GM19193 (cell line): ENCODE data around the gene TRIM15.

Experiments used
- POLR2A ChIP-seq: IDR thresholded peaks from 4 replicates; pipeline ENCODE4 v1.6.1; 2011; ENCODE audit not compliant: insufficient read depth, insufficient read length; ENCODE audit errors: extremely low read depth

The TRIM15 gene

DNA sequence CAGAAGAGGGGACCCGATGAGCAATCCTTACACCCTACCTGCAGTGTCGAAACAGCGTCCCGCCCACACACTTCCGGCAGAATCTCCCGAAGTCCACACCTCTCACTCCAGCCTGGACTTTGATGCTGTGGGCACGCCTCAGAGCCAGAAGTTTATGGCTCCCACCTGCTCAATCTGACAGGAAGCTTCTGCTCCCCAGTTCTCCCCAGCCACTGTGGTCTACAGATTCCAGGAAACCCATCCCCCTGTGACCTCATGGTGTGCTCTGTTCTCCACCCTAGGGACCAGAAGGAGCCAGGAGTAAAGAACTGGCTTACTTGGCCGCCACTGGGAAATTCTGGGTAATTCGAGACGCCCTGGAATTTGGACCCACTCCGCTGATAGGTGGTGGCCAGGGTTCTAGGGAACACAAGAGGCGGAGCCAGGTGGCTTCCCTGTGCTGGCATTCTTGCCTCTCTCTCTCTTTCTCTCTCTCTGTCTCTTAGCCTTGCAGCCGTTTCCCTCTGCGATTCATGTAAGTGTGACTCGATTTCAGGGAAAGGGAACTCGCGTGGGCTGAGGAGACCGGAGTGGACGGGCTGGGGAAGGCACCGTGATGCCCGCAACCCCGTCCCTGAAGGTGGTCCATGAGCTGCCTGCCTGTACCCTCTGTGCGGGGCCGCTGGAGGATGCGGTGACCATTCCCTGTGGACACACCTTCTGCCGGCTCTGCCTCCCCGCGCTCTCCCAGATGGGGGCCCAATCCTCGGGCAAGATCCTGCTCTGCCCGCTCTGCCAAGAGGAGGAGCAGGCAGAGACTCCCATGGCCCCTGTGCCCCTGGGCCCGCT, at the start of gene TRIM15:
Gene TRIM15 (plus strand): TSS at position 457 of the 828 bp plus-strand sequence. CDS start 139 bp downstream, at position 596.
- no peak for TF ChIP-seq POLR2A

DNA sequence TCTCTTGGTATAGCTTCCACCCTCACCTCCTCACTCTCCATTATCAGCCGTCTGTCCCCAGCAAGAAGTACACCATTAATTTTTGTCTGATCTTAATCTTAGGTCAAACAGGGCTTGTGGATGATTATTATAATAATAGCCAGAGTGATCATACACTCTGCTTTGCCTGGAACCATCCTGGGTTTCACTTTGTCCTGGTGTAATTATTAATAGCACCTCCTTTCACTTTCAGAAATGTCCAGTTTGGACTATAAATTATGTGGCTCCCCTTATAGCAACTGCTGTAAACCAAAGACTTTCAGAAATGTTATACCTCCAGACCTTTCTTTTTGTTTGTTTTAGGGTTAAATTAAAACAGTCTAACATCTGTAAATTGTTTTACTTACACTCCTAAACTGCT, 49.5 kb upstream of the TRIM15 start:
- no peak for TF ChIP-seq POLR2A

GRCh38 chr6:30116724-30117123, 46.6 kb upstream of the TRIM15 start:
- no peak for TF ChIP-seq POLR2A

DNA sequence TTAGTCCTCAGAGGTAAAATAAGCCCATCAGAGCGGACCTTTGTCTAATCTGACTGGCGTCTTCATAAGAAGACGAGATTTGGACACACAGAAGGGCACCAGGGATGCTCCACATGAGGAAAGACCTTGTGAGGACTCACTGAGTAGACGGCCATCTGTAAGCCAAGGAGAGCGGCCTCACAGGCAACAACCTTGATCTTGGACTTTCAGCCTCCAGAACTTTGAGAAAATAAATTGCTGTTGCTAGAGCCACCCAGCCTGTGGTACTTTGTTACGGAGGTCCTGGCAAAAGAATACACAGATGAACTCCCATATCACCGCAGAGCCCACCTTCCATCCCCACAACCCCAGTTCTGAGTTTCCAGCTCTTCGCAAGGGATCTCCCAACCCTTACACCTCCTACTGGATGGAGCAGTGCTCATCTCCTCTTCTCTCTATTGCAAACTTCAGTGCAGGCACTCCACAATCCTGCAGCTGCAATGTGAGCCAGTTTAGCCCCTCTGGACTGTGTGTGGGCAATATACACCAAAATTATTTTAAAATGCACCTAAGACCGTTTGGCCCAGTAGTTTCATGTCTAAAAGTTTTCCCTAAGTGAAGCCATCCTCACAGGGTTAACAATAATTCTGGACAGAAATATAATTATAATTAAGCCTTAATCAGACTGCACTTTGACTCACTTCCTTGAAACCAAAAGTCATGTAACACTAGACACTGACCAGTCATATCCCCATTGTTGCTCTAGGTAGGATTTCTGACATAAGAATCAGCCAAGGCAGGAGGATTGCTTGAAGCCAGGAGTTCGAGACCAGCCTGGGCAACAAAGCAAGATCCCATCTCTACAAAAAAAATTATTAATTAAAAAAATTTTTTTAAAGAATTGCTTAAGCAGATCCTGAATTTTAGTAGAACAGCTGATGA, 41.6 kb upstream of the TRIM15 start:
- TF ChIP-seq POLR2A = no peak

GRCh38 chr6:30122515-30122914, 40.8 kb upstream of the TRIM15 start:
- TF ChIP-seq POLR2A = no peak

GRCh38 chr6:30127238-30128093, 35.9 kb upstream of the TRIM15 start:
- no peak for TF ChIP-seq POLR2A

GRCh38 chr6:30129265-30130178, 33.8 kb upstream of the TRIM15 start:
- TF ChIP-seq POLR2A = no peak

GRCh38 chr6:30130179-30130679, 33.1 kb upstream of the TRIM15 start:
- no peak for TF ChIP-seq POLR2A

DNA sequence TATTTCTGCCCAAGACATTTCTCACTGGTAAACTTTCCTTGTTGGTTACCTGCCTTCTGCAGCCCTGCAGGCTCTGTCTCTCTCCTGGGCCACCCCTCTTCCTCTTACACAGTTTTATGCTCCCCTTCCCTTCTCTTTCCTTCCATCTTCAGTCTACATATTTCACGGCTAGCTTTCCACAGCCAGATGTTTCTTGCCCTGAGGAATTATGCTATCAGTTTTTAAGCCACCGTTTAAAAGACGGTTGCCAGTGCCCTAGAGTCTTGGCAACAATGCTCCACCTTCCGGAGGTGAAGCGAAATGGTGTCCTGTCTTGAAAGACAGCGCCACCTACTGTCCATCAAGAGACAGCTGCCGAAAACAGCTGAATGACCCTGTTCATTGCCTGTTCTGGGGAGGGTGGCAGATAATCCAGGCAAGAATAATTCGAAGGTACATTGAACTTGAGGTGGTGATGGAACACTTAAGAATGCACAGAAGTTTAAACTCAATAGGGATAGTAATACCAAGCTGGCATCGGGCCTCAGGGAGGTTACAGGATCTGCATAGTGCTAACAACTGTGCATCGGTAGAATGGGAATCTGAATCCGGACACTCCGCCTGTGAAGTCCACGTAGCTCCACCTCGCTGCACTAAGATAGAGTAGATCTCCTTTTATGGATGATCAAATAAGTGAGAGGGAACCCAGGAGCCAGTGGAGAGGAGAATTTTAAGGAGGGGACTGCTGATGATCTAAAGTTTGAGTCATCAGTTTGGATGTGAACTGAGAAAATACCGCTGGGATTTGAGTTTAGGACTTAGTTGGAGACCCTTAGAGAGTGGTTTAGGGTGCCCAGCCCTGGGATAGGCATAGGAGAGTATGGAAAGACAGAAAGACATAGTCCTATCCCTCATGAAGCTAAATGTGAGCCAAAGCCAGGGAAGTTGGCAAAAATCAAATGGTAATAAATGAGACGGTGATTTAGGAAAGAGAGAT, 32.2 kb upstream of the TRIM15 start:
- no peak for TF ChIP-seq POLR2A

- no peak for TF ChIP-seq POLR2A
These were observed 31.3 kb upstream of the TRIM15 start for GRCh38 chr6:30131947-30132497.

DNA sequence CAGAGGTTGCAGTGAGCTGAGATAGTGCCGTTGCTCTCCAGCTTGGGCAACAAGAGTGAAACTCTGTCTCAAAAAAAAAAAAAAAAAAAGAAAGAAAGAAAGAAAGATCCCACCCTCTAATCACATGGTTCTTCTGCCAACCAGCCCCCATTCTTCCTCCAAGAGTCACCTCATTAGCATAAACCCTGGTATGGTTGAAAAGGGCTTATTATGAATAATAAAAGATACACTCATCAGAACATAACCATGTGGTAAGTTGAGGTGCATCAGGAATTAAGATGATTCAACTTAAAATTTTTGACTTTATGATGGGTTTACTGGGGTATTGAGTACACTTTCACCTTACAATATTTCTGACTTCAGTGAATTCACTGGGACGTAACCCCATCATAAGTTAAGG, 28.2 kb upstream of the TRIM15 start:
- no peak for TF ChIP-seq POLR2A

GRCh38 chr6:30135757-30136156, 27.6 kb upstream of the TRIM15 start, which contains the start of gene TRIM40:
Gene TRIM40, plus strand, starts transcription at chr6:30136140. Its CDS starts 897 bp downstream, at chr6:30137037.
- TF ChIP-seq POLR2A = no peak
